Sigmoid colon (tissue), 7 donors: ENCODE data around the gene SULT2B1. TPM values are rescaled to one million over a fixed set of nuclear protein-coding genes. Genes with fewer than 3 reads are reported as not detected.

Experiments
- DNase-seq: peaks from one replicate; pipeline ENCODE4 v3.0.0-alpha.2; 2019
- H3K27ac ChIP-seq, 4 donors: fragments of 200-600 bp; sonication (generic); one replicate each; pipeline ENCODE4 v1.5.1; 2016 to 2019; ENCODE audit warnings: mild to moderate bottlenecking in 1 of 4
- H3K27me3 ChIP-seq, 3 donors: fragments of 200-600 bp; sonication (generic); one replicate each; pipeline ENCODE4 v1.5.1; 2019; ENCODE audit warnings: mild to moderate bottlenecking in 1 of 3
- H3K36me3 ChIP-seq, 4 donors: fragments of 200-600 bp; sonication (generic); one replicate each; pipeline ENCODE4 v1.5.1; 2016 to 2019
- H3K4me1 ChIP-seq, 4 donors: fragments of 200-600 bp; sonication (generic); one replicate each; pipeline ENCODE4 v1.5.1; 2017 to 2019
- H3K4me3 ChIP-seq, 4 donors: fragments of 200-600 bp; sonication (generic); one replicate each; pipeline ENCODE4 v1.5.1; 2017 to 2019; ENCODE audit warnings: mild to moderate bottlenecking in 2 of 4, moderate library complexity in 1 of 4
- H3K9me3 ChIP-seq, 4 donors: fragments of 200-600 bp in 3 of 4; sonication (generic) in 3 of 4; one replicate each; pipeline versions ENCODE4 v1.5.1 to v1.6.1; 2013 to 2019
- EP300 ChIP-seq, 4 donors: sonication (generic); formaldehyde crosslinking; IDR thresholded peaks; one replicate each; pipeline ENCODE4 v1.6.1; 2017; ENCODE audit warnings: antibody characterized with exemption in 4 of 4
- POLR2A ChIP-seq, 2 donors: fragments of 450-650 bp; IDR thresholded peaks; one replicate each; pipeline ENCODE4 v1.6.1; 2016; ENCODE audit warnings: antibody characterized with exemption in 2 of 2, mild to moderate bottlenecking in 2 of 2, moderate library complexity in 2 of 2
- POLR2AphosphoS5 ChIP-seq, 4 donors: sonication (generic); formaldehyde crosslinking; IDR thresholded peaks; one replicate each; pipeline ENCODE4 v1.6.1; 2017; ENCODE audit warnings: antibody characterized with exemption in 4 of 4
- WGBS, 2 donors: extraction: QIAGEN DNeasy Blood & Tissue Kit; methylation state at CpG; one replicate each; pipeline ENCODE4 v1.1.7; 2013; 5-methylcytosine and 5-hydroxymethylcytosine counted together
- intact Hi-C: fragments of 100-400 bp; cut with DNase I; formaldehyde crosslinking; loops from one replicate; pipeline ENCODE4 v1.15.1; 2023
- polyA plus RNA-seq, 3 donors: library from polyadenylated mRNA; stranded (reverse); fragments of 200-250 nt; gene quantifications; one replicate each; pipeline ENCODE4 v1.2.3, GENCODE V29; 2013
- total RNA-seq, 4 donors: library from RNA; depleted of rRNA; stranded (reverse); fragments of >200 nt; gene quantifications; one replicate each; pipeline ENCODE4 v1.1.0, GENCODE V29; 2016
- TF ChIP-seq, protein P1 (sequence below), 4 experiments: fragments of 450-650 bp in 3 of 4; fragments of 200-600 bp in 1 of 4; IDR thresholded peaks; one replicate each; pipeline ENCODE4 v1.5.1; 2016 to 2019; ENCODE audit warnings: antibody characterized with exemption in 4 of 4, mild to moderate bottlenecking in 3 of 4, moderate library complexity in 2 of 4
- donor health status: healthy with polysubstance abuse.
- donor health status: Bipolar disorder and iron deficiency.
- donor health status: healthy.

The SULT2B1 gene
- total and polyA plus RNA-seq, 7 donors, result 0.82 to 2.8 (median 1.8) TPM; not detected in 3

DNA sequence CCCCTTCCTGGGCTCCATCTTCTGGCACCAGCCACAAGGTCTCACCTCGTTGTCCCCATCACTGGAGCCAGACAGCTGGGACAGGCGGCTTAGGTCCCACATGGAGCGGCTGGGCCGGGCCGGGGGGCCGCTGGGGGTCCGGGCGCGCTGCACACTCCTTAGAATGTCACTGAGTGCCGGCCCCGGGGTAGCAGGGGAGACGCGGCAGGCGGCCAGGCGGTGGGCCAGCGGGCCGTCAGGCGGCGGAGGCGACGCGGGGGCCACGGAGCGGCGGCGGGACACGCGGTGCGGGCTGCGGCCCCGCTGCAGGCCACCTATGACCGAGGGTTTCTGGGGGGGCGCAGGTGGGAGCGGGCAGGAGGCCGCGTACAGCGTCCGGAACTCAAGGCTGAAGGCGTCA, 51.5 kb downstream of the SULT2B1 start:
- intact Hi-C loops, result no loop called here
- no peaks in the 10 kb centered on the region for H3K36me3 ChIP-seq
- 86 to 92% methylated on average over 39 of the region's 39 CpGs for WGBS, 2 donors
- peaks cover 0 to 12% (median 0%) of the 10 kb centered on the region in 3 donors for H3K27me3 ChIP-seq
- DNase-seq, result no peak
- no peaks in the 10 kb centered on the region for H3K9me3 ChIP-seq
- H3K27ac ChIP-seq, result no peak overlapping the region
- no peaks in the 10 kb centered on the region for H3K4me1 ChIP-seq
- no peak overlapping the region for H3K4me3 ChIP-seq
- TF ChIP-seq, protein P1, sequence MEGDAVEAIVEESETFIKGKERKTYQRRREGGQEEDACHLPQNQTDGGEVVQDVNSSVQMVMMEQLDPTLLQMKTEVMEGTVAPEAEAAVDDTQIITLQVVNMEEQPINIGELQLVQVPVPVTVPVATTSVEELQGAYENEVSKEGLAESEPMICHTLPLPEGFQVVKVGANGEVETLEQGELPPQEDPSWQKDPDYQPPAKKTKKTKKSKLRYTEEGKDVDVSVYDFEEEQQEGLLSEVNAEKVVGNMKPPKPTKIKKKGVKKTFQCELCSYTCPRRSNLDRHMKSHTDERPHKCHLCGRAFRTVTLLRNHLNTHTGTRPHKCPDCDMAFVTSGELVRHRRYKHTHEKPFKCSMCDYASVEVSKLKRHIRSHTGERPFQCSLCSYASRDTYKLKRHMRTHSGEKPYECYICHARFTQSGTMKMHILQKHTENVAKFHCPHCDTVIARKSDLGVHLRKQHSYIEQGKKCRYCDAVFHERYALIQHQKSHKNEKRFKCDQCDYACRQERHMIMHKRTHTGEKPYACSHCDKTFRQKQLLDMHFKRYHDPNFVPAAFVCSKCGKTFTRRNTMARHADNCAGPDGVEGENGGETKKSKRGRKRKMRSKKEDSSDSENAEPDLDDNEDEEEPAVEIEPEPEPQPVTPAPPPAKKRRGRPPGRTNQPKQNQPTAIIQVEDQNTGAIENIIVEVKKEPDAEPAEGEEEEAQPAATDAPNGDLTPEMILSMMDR (IDR thresholded peaks at IDR 0.05), result no peak
- no peak for TF ChIP-seq EP300 (IDR thresholded peaks at IDR 0.05)
- TF ChIP-seq POLR2A (IDR thresholded peaks at IDR 0.05), result no peak
- no peak for TF ChIP-seq POLR2AphosphoS5 (IDR thresholded peaks at IDR 0.05)

DNA sequence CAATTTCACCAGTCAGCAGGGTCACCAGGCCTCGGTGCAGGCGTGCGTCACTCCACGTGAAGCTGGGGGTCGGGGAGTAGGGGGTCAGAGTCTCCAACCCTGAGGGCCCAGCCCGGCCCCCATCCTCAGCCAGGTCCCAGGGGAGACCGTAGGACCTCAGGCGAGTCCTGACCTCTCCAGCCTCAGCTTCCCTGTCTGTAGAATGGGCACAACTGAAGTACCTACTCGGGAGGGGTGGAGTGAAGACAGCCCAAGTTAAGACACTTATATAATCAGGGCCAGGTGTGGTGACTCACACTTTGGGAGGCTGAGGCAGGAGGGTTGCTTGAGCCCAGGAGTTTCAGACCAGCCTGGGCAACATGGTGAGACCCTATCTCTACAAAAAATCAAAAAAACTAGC, 51.9 kb downstream of the SULT2B1 start:
- Histone ChIP-seq H3K36me3 (no peaks in the 10 kb centered on the region), H3K27ac (no peak overlapping the region), H3K9me3 (no peaks in the 10 kb centered on the region), H3K4me1 (no peaks in the 10 kb centered on the region), H3K27me3 (peaks cover 0 to 11% (median 0%) of the 10 kb centered on the region in 3 donors), H3K4me3 (no peak overlapping the region)
- intact Hi-C loops, result no loop called here
- TF ChIP-seq, protein P1 (IDR thresholded peaks at IDR 0.05), result no peak
- TF ChIP-seq POLR2AphosphoS5 (IDR thresholded peaks at IDR 0.05), result no peak
- WGBS, 2 donors, result 88 to 91% methylated on average over 9 of the region's 9 CpGs
- no peak for DNase-seq

DNA sequence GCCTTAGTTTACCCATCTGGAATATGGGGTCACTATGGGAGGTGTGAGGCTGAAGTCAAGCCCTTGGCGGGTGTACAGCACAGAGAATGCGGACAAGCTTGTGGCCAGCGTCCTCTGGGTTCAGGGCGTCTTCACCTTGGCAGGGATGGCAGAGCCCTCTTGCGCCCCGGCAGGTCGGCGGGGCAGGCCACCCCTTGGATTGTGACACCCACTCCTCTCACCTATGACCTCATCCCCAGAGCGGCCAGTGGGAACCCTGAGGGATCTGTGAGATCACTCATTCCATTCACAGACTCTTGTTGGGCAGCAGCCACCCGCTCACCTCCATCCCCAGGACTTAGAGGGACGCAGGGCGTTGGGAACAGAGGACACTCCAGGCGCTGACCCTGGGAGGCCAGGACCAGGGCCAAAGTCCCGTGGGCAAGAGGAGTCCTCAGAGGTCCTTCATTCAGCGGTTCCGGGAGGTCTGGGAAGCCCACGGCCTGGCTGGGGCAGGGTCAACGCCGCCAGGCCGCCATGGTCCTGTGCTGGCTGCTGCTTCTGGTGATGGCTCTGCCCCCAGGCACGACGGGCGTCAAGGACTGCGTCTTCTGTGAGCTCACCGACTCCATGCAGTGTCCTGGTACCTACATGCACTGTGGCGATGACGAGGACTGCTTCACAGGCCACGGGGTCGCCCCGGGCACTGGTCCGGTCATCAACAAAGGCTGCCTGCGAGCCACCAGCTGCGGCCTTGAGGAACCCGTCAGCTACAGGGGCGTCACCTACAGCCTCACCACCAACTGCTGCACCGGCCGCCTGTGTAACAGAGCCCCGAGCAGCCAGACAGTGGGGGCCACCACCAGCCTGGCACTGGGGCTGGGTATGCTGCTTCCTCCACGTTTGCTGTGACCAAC, 54.7 kb downstream of the SULT2B1 start, which contains the start of gene SPACA4:
SPACA4 (plus strand) TSS at position 280 of the 896 bp plus-strand sequence; CDS start at position 517, 237 bp downstream.
- TF ChIP-seq EP300 (IDR thresholded peaks at IDR 0.05) (no peak), POLR2A (IDR thresholded peaks at IDR 0.05) (no peak), POLR2AphosphoS5 (IDR thresholded peaks at IDR 0.05) (no peak)
- TF ChIP-seq, protein P1 (IDR thresholded peaks at IDR 0.05), result no peak
- WGBS, 2 donors, result 92 to 93% methylated on average over 39 of the region's 39 CpGs
- no peak within 1 kb of the TSS for H3K4me3 ChIP-seq
- no peaks in the 10 kb centered on the region for H3K27me3 ChIP-seq
- intact Hi-C loops, result no loop called here
- H3K27ac ChIP-seq, result no peak within 1 kb of the TSS
- H3K4me1 ChIP-seq, result no peaks in the 10 kb centered on the region
- no peak for DNase-seq
- no peaks in the 10 kb centered on the region for H3K9me3 ChIP-seq
- no peaks in the 10 kb centered on the region for H3K36me3 ChIP-seq

DNA sequence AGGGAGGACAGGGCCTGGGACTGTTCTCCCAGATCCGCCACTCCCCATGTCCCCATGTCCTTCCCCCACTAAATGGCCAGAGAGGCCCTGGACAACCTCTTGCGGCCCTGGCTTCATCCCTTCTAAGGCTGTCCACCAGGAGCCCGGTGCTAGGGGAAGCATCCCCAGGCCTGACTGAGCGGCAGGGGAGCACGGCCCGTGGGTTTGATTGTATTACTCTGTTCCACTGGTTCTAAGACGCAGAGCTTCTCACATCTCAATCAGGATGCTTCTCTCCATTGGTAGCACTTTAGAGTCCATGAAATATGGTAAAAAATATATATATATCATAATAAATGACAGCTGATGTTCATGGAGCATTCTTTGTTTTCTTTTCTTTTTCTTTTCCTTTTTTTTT, 55.4 kb downstream of the SULT2B1 start:
- intact Hi-C loops, result no loop called here
- no peak for DNase-seq
- 89 to 92% methylated on average over 7 of the region's 7 CpGs for WGBS, 2 donors
- Histone ChIP-seq H3K27ac (no peak overlapping the region), H3K9me3 (no peaks in the 10 kb centered on the region), H3K4me3 (no peak overlapping the region), H3K36me3 (no peaks in the 10 kb centered on the region), H3K4me1 (no peaks in the 10 kb centered on the region), H3K27me3 (no peaks in the 10 kb centered on the region)
- no peak for TF ChIP-seq POLR2AphosphoS5 (IDR thresholded peaks at IDR 0.05)
- TF ChIP-seq, protein P1 (IDR thresholded peaks at IDR 0.05), result no peak
